ENCODE data around the gene MOB3A.
"Not testable (repeated sequence)": the region's sequence is repeated elsewhere in the genome, so short reads cannot be mapped to it uniquely, and the experiment has no call there.

Gene MOB3A

DNA sequence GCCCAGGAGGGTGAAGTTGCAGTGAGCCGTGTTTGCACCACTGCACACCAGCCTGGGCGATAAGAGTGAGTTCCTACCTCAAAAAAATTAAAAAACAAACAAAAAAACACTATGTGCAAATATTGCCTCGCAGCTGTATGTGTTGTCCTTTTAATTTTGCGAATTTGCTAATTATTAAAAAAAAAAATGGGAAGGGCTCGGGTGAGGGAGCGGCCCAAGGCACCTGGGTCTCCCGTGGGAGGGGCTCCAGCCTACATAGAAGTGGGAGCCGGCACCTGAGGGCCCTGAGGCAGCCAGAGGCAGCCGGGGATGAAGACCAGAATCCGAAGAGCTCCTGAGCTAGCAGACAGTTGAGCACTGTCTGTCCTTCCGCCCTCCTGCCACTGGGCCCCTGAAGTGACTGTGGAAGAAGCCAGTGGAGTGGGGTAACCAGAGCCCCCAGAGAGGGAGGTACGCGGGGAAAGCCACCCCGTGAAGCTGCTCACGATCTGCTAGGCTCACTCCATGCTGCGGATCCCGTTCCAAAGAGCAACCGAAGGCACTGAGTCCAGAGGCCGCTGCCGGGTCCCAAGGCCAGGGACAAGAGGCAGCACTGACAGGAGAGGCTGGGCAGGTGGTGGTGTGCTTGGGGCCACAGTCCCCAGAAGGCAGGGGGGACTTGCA, 7.0 kb upstream of the MOB3A start:
- no peak for DNase-seq

DNA sequence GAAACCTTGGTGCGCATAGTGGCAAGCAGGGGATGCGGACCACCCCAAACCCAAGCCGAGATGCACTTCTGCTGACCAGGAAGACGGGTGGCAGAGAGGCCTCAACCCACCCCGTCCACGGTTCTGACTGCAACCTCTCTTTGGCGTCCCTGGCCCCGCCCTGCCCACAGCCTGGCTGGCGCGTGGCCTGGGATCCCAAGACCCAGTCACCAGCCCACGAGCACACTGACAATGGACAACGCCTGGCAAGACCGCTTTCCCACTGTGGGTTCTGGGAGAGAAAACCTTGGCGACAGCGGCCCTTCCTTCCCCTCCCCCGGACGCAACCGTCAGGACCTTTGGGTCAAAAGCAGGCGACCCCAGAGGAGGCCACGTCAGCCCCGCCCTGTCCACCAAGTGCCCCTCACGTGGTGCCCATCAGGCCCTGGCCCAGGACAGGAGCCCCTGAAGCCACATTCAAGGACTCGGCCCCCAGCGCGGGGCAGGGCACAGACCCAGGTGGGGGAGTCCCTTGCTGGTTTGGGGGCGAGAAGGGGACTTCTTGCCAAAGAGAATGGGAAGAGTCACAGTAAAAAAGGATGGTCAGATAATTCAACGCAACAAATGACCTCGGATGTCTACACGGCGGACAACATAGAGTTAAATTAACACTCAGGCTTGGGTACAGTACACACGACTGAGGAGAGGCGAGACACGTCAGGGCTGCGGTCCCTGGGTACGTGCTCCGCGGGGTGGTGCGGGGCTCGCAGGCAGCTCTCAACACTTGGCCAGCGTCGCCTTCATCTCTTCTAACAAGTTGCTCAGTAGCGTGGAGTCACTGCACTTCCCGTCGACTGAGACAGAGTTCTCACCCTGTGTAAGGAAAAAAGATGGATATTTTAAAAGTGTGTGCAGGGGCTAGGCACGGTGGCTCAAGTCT, 5.5 kb upstream of the MOB3A start:
- DNase-seq = no peak

DNA sequence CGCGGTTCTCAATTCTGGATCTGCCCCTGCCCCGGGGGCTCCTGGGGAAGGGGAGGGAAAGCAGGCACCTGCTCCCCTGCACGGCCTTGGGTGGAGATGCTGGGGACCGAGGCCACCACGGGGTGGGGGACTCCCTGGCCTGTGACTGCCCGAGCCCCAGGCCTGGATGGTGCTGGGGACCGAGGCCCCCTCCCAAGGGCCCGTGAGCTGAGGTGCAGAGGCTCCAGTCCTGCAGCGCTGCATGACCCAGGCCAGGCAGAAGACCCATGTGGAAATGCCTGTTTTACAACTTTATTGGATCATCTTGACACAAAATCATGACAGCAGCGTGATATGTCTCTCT, 4.6 kb upstream of the MOB3A start:
- DNase-seq = no peak

DNA sequence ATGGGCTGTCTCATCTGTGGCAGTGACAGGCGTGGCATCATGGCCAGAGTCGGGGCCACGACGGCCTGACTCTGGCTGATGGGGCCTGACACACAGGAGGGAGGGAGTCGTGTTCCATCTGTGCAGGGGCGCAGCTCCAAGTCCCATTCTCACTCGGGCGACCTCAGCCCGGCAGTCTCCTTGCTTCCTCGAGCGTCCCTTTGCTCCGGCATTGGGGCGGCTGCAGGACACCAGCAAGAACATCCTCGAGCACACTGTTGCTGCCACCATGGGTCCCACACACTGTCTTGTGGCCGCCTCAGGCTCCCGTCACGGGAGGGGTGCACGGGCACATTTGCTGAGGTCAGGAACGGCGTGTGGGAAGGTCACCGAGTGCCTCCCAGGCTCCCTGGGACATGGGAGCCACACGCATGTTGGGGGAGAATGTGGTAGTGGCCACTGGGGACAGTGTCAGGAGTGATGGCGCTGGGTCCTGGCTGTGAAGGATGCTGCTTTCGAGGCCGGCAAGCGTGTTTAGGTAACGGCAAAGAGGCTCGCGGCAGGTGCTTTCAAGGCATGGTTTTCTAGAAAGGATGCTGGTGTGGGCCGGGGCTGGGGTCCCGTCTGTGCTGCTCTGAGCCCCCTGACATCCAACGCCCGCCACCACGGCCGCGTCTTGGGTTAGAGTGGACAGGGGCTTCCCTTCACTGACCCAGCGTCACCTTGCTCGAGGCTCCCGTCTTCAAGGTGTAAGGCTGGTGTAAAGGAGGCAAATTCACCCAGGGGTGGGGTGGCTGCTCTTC, 4.0 kb upstream of the MOB3A start:
- DNase-seq = no peak

DNA sequence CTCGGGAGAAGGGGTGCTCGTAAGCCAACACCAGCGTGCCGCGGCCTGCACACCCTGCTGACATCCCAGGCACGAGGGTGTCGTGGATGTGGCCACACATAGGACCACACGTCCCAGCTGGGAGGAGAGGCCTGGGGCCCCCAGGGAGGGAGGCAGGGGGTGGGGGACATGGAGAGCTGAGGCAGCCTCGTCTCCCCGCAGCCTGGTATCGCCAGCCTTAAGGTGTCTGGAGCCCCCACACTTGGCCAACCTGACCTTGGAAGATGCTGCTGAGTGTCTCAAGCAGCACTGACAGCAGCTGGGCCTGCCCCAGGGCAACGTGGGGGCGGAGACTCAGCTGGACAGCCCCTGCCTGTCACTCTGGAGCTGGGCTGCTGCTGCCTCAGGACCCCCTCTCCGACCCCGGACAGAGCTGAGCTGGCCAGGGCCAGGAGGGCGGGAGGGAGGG, 3.0 kb upstream of the MOB3A start:
- DNase-seq = no peak

DNA sequence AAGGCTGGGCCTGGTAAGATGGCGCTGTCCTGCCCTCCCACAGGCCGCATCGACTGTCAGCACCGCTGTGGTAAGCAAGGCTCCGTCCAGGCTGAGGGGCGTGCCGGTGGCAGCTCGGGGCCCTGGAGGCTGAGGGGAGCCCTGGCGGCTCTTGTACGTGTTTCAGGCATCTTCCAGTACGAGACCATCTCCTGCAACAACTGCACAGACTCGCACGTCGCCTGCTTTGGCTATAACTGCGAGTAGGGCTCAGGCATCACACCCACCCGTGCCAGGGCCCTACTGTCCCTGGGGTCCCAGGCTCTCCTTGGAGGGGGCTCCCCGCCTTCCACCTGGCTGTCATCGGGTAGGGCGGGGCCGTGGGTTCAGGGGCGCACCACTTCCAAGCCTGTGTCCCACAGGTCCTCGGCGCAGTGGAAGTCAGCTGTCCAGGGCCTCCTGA, 1.8 kb upstream of the MOB3A start:
- DNase-seq = no peak

DNA sequence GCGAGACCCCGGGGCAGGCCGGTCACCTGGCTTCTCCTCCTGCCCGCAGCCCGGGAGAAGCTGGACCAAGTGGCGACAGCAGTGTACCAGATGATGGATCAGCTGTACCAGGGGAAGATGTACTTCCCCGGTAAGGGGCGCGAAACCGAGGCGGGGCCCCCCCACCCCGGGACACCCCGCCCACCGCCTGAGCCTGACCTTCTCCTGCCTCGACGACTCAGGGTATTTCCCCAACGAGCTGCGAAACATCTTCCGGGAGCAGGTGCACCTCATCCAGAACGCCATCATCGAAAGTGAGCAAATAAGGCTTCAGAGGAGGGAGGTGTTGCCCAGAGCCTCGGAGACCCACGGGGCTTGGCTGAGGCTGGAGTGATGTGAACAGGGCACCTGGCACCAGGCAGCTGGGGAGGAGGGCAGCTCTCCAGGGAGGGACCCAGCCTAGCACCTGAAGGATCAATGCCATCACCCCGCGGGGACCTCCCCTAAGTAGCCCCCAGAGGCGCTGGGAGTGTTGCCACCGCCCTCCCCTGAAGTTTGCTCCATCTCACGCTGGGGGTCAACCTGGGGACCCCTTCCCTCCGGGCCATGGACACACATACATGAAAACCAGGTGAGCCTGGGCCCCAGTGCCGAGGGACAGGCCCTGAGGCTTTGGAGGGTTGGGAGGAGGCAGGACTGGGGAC, 1.2 kb upstream of the MOB3A start:
- no peak for DNase-seq

DNA sequence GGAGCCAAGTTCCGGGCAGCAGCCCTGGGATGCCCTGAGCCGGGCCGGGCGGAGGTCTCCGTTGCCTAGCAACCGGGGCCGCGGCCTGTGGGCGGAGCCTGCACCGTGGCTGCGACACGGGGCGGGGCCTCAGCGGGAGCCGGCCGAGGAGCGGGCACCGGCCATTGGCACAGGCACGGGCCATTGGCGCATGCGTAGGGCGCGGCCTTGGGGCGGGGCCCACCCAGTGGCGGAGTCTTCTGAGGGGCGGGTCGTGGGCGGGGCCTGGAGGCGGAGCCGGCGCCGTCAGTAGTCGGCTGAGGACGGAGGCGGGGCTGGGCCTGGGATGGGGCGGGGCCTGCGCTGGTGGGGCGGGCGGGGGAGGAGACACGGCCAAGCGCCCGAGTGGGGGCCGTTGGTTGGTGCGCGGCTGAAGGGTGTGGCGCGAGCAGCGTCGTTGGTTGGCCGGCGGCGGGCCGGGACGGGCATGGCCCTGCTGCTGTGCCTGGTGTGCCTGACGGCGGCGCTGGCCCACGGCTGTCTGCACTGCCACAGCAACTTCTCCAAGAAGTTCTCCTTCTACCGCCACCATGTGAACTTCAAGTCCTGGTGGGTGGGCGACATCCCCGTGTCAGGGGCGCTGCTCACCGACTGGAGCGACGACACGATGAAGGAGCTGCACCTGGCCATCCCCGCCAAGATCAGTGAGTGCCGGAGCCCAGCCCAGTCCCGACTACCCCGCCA, 515 bp upstream of the MOB3A start, which contains the start of gene IZUMO4:
IZUMO4 (plus strand) TSS at position 436 of the 723 bp plus-strand sequence; CDS start at position 467, 31 bp downstream.
- DNase-seq = peak; percentile 95 to 99

DNA sequence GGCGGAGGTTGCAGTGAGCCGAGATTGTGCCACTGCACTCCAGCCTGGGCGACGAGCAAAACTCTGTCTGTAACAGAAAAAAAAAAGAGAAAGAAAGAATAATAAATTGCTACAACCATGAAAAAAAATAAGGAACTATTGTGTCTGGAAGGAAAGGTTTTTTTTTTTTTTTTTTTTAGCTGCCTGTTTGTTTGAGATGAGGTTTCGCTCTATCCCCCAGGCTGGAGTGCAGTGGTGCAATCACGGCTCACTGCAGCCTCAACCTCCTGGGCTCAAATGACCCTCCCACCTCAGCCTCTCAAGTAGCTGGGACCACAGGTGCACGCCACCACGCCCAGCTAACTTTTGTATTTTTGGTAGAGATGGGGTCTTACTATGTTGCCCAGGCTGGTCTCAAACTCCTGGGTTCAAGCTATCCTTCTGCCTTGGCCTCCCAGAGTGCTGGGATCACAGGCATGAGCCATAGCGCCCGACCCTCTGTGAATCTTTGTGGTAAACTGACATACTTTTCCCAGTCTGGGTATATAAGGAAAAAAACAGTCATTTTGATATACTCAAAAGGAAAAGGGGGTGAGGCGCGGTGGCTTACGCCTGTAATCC, 4.1 kb downstream of the MOB3A start:
- DNase-seq = peak in 1 of 2 donors; percentile 40

DNA sequence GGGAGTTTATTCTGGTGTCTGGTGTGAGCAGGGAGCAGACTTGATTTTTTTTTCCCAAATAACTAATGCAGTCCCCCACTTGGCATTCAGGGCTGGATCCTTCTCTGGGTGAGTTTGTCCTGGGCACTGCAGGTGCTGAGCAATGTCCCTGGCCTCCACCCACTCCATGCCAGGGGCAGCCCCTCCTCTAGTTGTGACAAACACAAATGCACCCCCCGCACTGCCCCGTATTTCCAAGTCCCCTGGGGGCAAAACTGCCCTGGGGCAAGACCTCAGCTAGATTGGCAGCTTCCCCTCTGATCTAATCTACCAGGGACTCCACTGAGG, 6.4 kb downstream of the MOB3A start:
- no peak for DNase-seq

DNA sequence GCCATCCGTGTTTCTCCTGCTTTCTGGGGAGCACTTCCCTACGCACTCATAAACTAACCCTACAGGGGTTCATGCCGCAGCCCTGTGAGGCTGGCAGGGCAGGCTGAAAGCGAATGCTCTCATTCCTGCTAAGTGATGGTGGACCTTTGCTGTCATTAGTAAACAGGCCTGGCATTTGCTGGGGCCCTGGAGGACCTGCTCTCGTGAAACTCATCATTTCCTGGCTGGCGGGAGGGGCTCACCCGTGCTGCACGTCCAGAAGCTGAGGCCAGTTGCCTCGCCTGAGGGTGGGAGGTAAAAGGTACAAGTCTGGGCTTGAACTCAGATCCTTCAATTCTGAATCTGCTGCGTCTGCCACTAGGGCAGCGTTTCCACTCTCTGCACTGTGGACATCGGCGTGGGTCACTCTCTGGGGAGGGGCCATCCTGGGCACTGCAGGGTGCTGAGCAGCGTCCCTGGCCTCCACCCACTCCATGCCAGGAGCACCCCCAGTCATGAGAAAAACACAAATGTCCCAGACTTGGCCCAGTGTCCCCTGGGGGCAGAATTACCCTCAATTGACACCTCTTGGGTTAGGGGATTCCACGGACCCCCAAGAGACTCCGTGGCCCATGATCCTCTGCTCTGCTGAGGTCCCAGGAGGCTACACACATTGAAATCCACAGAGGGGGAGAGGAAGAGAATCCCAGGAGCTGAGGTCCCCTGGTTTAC, 7.0 kb downstream of the MOB3A start:
- DNase-seq = no peak

DNA sequence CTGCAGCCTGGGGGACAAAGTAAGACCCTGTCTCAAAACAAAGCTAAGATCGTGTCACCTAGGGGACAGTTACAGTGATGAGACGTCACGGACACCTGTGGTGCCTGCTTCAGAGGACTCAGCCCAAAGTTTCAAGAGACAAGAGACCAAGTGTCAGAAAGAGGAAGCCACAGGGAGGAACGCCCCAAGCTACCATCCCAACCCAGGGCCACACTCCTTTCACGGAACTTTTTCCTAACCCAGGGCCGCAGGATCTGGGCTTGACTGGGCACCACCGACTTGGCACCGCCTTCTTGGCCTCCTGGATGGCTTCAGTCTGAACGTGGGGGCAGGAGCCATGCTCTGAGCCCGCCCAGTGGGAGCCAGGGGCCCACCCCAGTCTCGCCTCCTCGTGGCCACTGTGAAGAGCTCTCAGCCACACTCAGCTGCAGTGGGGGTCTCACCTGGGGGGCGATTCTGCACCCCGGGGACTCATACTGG, 8.5 kb downstream of the MOB3A start:
- DNase-seq = peak; percentile 31 to 43

DNA sequence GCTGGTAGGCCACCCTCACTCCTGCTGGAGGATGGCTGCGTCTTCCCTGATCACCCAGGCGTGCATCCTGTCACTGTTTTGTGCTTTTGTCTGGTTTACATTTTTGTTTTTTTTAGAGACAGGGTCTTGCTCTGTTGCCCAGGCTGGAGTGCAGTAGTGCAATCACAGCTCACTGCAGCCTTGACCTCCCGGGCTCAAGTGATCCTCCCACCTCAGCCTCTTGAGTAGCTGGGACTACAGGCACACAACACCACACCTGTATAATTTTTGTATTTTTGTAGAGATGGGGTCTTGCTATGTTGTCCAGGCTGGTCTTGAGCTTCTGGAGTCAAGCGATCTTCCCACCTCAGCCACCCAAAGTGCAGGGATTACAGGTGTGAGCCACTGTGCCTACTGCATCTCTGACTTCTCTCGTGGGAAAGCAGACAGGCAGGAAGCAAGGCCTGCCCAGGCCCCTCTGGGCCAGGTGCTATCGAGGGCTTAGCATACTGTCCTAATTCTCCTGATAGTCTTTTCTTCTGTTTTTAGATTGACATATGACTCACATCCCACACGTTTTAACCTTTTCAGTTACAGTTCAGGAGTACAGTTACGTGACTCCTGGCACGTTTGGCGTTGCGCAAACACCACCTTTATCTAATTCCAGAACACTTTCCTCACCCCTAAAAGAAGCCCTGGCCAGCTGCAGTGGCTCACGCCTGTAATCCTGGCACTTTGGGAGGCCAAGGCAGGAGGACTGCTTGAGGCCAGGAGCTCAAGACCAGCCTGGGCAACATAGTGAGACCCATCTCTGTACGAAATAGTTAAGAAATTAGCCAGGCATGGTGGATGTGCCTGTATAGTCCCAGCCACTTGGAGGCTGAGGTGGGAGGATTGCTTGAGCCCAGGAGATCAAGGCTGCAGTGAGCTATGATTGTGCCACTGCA, 9.2 kb downstream of the MOB3A start:
- DNase-seq = not testable (repeated sequence)

DNA sequence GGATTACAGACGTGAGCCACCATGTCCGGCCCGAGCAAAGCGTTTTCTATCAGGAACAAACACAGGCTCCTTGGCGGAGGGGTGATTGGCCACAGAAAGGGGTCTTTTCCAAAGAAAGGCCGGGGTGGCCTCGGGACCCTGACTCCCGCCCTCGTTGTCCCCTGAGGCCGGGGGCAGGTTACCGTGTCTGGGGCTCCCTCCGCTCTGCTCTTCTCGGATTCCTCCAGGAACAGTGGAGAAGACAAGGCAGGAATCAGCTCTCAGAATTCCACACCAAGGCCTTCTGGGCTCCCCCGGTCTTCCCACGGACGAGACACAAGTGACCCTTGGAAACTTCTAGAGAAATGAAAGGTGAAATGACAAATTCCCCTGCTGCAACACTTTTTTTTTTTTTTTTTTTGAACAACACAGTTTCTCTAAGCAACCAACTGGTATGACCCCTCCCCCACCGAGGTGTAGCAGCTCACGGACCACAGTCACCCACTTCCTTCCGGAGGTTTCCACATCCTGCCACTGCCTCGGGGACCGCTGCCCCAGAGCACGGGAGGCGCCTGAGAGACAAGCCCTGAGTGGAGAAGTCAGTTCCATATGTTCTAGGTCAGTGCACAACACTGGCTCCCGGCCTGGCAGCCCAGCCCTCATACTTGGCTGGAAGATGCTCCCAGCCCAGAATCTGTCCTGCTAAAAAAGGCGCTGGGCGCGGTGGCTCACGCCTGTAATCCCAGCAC, 11.0 kb downstream of the MOB3A start:
- peak; percentile 75 to 84 for DNase-seq

DNA sequence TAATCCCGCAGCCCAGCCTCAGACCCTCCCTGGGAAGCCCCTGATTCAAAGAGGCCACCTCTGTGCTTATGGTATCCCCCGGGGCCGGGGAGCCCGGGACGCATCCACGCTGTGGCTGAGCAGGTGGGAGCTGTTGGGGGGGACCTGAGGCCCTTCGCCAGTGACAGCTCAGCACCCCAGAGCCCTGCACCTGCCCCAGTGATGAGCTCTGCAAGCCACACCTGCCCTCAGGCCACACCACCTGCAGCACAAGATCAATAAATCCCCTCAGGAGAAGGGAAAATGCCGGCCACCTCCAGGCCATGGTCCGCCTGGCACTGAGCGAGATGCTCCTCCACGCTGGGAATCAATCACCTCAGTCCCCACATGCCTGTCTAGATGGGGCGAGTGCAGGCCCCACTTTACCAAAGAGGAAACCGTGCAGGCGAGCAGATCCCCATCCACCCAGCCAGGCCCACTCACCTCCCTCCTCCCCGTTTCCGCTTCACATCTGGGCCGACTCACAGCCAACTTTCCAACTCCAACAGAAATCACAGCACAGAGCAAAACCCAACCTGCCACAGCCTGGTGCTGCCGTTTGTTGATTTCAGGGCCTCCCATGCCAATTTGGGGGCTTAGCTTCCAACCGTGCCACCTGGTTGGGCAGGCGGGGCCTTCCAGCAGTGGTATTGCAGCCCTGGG, 12.8 kb downstream of the MOB3A start:
- DNase-seq = peak in 1 of 2 donors; percentile 35

DNA sequence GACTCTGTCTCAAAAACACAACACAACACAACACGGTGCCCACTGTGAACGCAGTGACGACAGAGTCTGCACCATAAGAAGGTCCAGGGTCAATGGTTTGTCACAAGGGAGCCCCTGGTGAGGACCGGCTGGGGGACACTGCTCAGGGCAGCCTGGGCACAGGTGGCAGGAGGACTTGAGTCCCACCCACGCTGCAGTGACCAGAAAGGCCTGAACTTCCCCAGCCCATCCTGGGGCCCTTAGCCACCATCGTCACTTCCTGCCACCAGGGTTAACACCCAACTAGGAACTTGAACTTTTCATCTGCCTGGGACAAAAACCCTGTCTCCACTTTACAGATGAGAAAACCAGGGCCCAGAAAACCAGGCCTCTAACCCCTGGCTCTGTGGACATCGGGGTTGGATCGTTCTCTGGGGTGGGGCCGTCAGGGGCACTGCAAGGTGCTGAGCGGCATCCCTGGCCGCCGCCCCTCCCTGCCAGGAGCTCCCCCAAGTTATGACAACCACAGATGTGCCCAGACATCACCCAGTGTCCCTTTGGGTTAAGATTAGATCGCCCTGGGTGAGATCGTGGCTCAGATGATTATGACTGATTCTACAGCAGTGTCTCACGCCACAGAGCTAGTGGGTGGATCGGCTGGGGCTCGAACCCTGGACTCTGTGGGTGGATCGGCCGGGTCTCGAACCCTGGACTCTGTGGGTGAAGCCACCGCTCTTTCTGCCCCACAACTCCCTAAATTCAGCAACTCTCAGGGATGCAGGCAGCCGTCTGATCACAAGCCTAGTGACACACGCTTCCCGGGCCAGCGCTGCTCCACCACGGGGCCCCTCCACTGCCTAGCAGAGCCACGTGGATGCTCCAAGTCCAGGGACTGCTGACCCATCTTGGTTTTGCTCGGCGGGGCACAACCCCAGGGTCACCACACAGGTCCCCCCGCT, 14.0 kb downstream of the MOB3A start:
- peak; percentile 80 to 83 for DNase-seq

DNA sequence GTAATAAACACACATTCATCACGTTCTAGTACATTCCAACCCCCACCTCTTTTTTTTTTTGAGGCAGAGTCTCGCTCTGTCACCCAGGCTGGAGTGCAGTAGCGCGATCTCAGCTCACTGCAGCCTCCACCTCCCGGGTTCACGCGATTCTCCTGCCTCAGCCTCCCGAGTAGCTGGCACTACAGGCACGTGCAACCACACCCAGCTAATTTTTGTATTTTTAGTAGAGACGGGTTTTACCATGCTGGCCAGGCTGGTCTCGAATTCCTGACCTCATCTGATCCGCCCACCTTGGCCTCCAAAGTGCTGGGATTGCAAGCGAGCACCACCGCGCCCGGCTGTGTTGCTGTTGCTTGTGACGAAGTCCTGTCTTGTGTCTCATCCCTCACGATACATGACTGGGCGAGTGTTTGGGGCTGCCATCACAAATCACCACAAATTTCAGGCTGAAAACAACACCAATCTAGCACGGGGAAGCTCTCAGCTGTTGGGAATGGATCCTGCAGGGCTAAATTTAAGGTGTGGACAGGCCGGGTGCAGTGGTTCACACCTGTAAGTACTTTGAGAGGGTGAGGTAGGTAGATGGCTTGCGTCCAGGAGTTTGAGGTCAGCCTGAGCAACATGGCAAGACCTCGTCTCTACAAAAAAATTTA, 15.7 kb downstream of the MOB3A start:
- peak in 1 of 2 donors; percentile 42 for DNase-seq

All from inflammatory macrophage treated with lipopolysaccharide for 1 hour (primary cell).